ENCODE data around the gene ZFP28.

DNA sequence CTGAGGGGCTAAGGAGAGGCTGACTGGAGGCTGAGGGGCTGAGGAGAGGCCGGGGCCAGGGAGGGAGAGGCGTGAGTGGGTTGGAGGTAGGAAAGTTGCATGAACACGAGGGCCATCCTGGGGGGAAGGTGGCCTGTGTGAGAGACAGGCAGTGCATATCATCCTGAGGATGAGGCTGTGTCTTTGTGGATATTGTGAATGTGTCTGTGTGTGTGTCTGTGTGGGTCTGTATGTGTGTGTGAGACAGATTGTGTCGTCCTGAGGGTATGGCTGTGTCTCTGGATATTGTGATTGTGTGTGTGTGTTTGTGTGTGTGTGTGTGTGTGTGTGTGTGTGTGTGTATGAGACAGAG lies 56.8 kb downstream of the ZFP28 start:
- TF ChIP-seq POLR2AphosphoS5 (IDR thresholded peaks at IDR 0.05), result no peak
- TF ChIP-seq, protein P1, sequence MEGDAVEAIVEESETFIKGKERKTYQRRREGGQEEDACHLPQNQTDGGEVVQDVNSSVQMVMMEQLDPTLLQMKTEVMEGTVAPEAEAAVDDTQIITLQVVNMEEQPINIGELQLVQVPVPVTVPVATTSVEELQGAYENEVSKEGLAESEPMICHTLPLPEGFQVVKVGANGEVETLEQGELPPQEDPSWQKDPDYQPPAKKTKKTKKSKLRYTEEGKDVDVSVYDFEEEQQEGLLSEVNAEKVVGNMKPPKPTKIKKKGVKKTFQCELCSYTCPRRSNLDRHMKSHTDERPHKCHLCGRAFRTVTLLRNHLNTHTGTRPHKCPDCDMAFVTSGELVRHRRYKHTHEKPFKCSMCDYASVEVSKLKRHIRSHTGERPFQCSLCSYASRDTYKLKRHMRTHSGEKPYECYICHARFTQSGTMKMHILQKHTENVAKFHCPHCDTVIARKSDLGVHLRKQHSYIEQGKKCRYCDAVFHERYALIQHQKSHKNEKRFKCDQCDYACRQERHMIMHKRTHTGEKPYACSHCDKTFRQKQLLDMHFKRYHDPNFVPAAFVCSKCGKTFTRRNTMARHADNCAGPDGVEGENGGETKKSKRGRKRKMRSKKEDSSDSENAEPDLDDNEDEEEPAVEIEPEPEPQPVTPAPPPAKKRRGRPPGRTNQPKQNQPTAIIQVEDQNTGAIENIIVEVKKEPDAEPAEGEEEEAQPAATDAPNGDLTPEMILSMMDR (IDR thresholded peaks at IDR 0.05), result no peak
- no peak for TF ChIP-seq POLR2A (IDR thresholded peaks at IDR 0.05; ENCODE audit: low read depth)

Measured in esophagus muscularis mucosa (tissue), 3 donors.